ENCODE measurements around the gene TRAPPC6A. TPM values are rescaled to one million over a fixed set of nuclear protein-coding genes. Genes with fewer than 3 reads are reported as not detected.

The TRAPPC6A gene
- total RNA-seq, 1 donor from 2014 or later: 19.9 TPM

- DNase-seq (ENCODE audit: low spot score): no peak
- intact Hi-C loops (cut with DNase I): no loop called here
These were observed 9.5 kb upstream of the TRAPPC6A start for GRCh38 chr19:45187421-45188100.

- no peak for DNase-seq (ENCODE audit: low spot score)
- intact Hi-C loops (cut with DNase I): no loop called here
These were observed 8.7 kb upstream of the TRAPPC6A start for GRCh38 chr19:45186509-45187334.

GRCh38 chr19:45184115-45184514 lies 6.1 kb upstream of the TRAPPC6A start:
- intact Hi-C loops (cut with DNase I): no loop called here

GRCh38 chr19:45182758-45183157 lies 4.7 kb upstream of the TRAPPC6A start:
- DNase-seq (ENCODE audit: low spot score): no peak
- intact Hi-C loops (cut with DNase I): no loop called here

More at GRCh38 chr19:45184115-45184514, 6.1 kb upstream of the TRAPPC6A start:
- DNase-seq (ENCODE audit: low spot score): no peak

GRCh38 chr19:45180936-45181335 lies 2.9 kb upstream of the TRAPPC6A start:
- intact Hi-C loops (cut with DNase I): no loop called here
- no peak for DNase-seq (ENCODE audit: low spot score)

GRCh38 chr19:45179892-45180370 lies 1.9 kb upstream of the TRAPPC6A start:
- intact Hi-C loops (cut with DNase I): loop anchor here (5.0 kb wide), 2 partner anchors 88 to 103 kb away; partner anchors contain the start of genes GEMIN7, PPP1R37 and ZNF296
- DNase-seq (ENCODE audit: low spot score): no peak

- intact Hi-C loops (cut with DNase I): loop anchor here (5.0 kb wide), 2 partner anchors 87 to 102 kb away; partner anchors contain the start of genes GEMIN7, PPP1R37 and ZNF296
- no peak for DNase-seq (ENCODE audit: low spot score)
These were observed 1.2 kb upstream of the TRAPPC6A start for GRCh38 chr19:45179072-45179891.

GRCh38 chr19:45178262-45179071 lies 430 bp upstream of the TRAPPC6A start, which contains the start of gene BLOC1S3:
Gene BLOC1S3 (plus strand): TSS chr19:45178784. CDS start chr19:45179297, 513 bp downstream.
- DNase-seq (ENCODE audit: low spot score): peak; percentile 100
- intact Hi-C loops (cut with DNase I): loop anchor here (5.0 kb wide), 2 partner anchors 86 to 101 kb away; partner anchors contain the start of genes GEMIN7, PPP1R37 and ZNF296

GRCh38 chr19:45175515-45176345 lies 2.3 kb downstream of the TRAPPC6A start:
- intact Hi-C loops (cut with DNase I): loop anchor here (5.0 kb wide), 2 partner anchors 83 to 98 kb away; partner anchors contain the start of genes GEMIN7, PPP1R37 and ZNF296
- DNase-seq (ENCODE audit: low spot score): no peak

GRCh38 chr19:45173816-45174215 lies 4.2 kb downstream of the TRAPPC6A start:
- no peak for DNase-seq (ENCODE audit: low spot score)
- intact Hi-C loops (cut with DNase I): no loop called here

- intact Hi-C loops (cut with DNase I): no loop called here
- no peak for DNase-seq (ENCODE audit: low spot score)
These were observed 5.3 kb downstream of the TRAPPC6A start for GRCh38 chr19:45172611-45173208.

GRCh38 chr19:45172173-45172572 lies 5.9 kb downstream of the TRAPPC6A start:
- intact Hi-C loops (cut with DNase I): no loop called here
- no peak for DNase-seq (ENCODE audit: low spot score)

GRCh38 chr19:45171211-45171623 lies 6.8 kb downstream of the TRAPPC6A start:
- no peak for DNase-seq (ENCODE audit: low spot score)

GRCh38 chr19:45170146-45171106 lies 7.6 kb downstream of the TRAPPC6A start:
- intact Hi-C loops (cut with DNase I): no loop called here
- no peak for DNase-seq (ENCODE audit: low spot score)

More at GRCh38 chr19:45171211-45171623, 6.8 kb downstream of the TRAPPC6A start:
- intact Hi-C loops (cut with DNase I): no loop called here

- DNase-seq (ENCODE audit: low spot score): no peak
- intact Hi-C loops (cut with DNase I): no loop called here
These were observed 8.4 kb downstream of the TRAPPC6A start for GRCh38 chr19:45169602-45170001.

- intact Hi-C loops (cut with DNase I): no loop called here
- DNase-seq (ENCODE audit: low spot score): no peak
These were observed 9.2 kb downstream of the TRAPPC6A start for GRCh38 chr19:45168767-45169351.

All from cardiac septum (tissue), 1 donor.